AG20443 (cell line): Measurements from ENCODE around the gene SMC5.
"Not testable (repeated sequence)": the region's sequence is repeated elsewhere in the genome, so short reads cannot be mapped to it uniquely, and the experiment has no call there.

Experiments used
- DNase-seq: peaks from one replicate; pipeline ENCODE4 v3.0.0; 2012; ENCODE audit warnings: low spot score, mixed read lengths

SMC5 gene

DNA sequence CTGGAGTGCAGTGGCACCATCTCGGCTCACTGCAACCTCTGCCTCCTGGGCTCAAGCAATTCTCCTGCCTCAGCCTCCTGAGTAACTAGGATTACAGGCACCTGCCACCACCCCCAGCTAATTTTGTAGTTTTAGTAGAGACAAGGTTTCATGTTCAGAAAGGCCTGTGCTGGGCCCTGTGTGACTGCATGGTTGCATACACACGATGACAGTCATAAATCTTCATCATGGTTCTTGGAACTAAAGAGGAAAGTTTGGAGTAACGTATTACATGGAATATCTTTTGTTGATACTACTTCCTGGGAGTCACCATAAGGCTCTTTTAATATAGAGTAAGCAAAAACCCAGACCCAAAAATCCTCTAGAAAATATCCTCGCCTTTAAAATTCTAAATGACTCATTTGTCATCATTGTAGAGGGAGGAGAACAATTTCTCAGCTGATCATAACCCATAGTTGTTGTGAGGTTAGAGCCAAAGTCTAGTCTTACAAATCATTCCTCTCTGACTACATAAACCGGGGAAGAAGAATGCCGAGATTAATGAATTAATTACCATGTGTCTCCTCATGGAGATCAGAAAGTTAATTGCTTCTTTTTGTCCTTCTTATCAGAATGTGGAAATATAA is 108.6 kb downstream of the SMC5 start:
- DNase-seq = peak; percentile 49

DNA sequence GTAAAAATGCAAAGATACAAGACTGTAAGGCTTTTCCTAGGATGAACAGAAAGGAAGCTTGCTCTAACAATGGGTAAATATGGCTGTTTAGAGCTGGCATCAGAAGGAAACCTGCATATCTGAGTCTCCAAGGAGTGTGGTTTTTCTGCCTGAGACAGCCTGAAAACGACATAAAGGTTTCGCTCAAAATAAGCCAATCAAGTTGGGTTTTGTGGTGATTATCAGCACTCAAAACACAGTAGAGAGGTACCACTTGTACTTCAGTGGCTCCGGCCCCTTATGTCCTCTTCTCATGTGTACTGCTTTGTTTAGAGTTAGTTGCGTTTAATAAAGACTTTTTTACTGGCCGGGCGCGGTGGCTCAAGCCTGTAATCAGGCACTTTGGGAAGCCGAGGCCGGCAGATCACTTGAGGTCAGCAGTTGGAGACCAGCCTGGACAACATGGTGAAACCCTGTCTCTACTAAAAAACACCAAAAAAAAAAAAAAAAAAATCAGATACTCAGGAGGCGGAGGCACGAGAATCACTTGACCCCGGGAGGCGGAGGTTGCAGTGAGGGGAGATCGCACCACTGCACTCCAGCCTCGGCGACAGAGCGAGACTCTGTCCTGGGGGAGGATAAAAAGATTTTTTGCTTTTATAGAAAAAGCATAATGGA is 116.3 kb downstream of the SMC5 start:
- DNase-seq = no peak

DNA sequence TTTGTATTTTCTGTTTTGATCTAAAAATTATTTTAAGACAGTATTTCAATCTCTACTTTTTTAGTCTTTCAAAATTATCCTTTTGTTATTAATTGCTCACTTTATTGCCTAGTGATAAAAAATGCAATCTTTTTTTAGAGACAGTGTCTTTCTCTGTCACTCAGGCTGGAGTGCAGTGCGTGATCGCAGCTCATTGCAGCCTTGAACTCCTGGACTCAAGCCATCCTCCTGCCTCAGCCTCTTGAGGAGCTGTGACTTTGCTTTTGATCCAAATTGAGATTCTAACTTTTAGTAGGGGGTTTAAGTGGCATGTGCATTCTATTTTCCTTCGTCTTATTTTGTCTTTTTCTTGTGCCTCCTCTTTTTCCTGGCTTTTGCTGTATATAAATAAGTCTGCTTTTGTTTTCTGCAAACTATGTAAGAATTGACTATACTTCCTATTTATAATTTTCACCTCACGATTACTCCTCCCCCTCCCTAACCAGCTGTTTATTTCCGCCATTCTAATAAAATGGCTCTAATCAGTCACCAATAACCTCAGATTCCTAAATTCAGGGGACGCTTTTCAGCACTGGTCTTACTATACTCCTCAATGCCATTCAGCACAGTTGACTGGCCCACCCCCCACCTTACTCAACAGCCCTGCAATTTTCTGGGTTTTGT is 123.4 kb downstream of the SMC5 start:
- DNase-seq = no peak

DNA sequence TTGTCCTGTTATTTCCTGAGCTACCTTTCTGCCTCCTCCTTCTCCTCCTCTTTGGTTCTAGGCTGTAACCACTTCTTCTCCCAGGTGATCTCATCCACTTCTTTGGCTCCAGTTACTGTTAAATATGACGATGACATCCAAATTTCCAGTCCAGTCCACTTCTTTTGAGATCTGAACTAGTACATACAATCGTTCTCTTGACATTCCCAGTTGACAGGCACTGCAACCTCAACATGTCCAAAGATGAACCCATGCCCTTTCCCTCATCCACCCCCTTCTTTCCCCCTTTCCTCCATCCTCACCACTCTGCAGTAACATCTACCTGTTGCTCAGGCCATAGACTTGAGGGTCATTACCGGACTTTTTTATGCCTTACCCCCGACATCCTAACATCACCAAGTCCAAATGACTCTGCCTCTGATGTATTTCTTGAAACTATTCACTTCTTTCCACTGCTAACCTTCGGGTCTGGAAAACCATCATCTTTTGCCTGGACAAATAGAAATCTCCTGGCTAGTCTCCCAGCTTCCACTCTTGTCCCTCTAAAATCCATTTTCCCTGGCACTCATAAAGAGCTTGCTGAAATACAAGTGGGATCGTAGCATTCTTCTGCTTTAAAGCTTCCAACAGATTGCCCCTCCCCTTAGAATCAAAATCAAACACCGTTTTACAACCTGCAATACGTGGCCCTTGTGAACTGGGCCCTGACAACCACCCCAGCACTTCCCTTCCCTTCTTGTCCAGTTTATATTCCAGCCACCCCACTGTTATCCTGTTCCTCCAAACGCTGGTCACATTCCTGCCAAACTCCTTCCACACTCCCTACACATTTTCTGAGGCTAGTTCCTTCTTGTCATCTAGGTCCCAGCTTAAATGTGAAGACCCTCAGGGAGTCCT is 124.2 kb downstream of the SMC5 start:
- DNase-seq = no peak

DNA sequence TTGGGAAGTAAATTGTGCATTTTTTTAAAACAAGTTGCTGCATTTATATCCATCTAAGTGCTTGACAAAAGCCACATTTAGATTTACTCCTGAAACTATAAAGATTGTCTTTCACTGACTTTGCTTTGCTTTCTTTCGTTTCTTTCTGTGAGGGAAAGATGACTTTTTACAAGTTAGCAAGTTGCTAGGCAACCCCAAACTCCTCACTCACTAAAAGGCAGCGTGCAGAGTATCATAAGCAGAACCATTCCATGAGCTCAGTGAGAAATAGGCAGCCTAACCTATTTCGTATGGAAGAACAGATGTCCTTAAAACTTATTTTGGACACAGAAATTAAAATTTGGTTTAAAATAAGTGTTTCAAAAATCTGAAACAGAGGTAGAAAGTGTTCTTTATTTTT is 126.6 kb downstream of the SMC5 start:
- DNase-seq = no peak

DNA sequence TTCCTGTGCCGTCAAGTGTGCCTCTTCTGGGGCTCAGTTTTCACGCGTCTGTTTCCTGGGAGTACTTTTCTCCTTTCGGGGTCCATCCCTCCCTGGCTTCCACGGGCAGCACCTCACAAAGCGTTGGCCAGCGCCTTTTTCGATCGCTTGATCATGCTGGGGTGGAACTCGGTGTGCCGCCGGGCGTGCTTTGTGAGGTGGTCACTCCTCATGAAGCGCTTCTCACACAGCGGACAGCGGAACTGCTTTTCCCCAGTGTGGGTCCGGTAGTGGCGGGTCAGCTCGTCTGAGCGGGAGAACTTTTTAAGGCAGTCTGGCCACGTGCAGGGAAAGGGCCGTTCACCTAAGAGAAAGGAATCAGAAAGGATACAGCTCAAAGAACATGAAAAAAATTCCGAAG is 128.9 kb downstream of the SMC5 start:
- DNase-seq = no peak

DNA sequence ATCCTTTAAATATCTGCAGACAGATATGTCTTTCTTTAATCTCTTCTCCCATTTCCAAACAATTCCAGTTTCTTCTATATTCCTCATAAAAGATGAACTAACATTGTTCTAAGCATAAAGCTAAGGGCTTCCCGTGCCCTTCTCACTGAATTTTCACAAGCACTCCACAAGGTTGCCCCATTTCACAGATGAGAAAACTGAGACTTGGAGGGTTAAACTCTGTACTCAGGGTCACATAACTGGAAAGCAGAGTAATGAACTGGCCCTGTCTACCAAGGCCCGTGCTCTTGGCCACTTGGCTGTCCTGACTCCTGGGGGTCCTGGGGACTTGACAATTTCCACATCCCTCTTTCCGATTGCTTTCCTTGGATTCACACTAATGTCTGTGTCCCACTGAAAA is 130.4 kb downstream of the SMC5 start:
- DNase-seq = no peak

DNA sequence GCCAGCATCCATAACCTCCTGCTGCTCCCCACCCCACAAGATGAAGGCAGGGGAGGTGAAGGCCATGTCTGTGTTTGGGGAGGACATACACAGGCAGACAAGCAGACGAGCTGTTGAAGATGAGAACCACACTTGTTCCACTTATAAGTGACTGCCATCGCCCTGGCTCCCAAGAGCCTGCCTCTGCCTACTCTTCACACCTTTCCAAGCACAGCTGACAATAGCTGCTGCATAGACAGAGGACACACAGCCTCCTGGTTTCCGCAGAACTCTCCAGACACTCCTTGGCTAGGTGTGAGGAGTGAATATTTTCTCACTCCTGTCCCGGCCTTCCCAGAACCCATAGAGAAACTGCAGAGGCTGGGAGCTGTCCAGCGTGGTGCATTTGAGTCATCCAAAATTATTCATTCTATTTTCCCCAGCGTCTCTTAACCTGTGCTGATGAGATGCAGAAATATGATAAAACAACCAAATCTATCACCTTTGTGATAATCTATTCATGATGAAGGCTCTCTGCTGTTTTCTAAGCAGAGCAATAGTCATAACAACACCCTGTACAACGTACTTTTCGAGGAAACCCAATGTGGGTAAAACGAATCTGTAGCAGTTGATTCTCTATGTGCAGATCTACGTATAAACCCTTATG is 131.0 kb downstream of the SMC5 start:
- peak; percentile 56 for DNase-seq

DNA sequence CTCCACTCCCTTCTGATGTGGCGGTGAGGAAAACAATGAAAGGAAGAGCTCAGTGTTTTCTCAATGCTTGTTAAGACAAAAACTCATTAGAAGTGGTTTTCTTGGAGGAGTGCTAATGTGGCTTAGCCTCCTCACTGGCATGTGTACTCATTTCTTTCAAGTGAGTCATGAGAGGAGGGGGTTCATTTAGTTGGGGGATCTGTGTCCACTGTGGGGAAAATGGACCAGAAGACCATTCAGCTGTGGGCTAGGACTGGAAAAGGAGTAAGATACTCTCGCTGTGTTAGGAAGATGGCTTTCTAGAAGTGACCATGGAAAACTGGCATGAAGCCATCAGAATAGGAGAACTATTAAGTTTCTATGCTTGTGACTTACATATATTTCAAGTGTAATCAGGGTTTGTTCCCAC is 132.2 kb downstream of the SMC5 start:
- DNase-seq = no peak

DNA sequence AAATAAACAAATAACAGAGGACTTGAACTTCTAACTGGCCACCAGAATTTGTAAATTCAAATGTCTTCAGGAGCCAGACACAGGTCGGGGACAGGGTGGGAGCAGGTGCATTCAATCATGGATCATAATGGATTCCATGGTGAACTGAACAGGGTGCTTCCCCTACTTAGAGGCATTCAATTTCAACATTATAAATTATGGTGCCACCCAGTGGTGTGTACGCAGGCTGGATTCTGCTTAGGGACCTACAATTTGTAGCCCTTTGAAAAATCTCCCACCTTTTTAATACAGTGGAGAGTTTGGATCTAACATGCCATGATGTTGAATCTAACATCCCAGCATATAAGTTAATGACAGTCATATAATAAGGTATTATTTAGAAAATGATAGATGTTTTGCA is 133.4 kb downstream of the SMC5 start:
- DNase-seq = no peak

DNA sequence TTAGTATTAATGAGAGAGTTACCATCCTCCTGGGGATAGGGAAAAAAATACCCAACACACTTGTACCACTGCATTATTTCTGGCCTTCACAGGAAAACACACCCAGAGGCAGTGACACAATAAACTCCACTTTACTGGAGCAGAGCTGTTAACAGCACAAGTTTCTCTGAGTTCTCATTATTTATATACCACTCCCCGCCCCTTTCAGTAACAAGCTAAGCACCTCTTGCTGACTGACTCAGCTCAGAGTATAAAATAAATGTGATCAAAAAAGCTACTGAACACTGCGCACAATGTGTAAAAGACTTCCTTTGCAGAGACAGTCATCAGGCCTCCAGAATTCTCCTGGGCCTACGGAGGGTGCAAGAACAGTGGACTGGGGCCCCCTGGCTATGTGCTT is 134.1 kb downstream of the SMC5 start:
- DNase-seq = no peak

DNA sequence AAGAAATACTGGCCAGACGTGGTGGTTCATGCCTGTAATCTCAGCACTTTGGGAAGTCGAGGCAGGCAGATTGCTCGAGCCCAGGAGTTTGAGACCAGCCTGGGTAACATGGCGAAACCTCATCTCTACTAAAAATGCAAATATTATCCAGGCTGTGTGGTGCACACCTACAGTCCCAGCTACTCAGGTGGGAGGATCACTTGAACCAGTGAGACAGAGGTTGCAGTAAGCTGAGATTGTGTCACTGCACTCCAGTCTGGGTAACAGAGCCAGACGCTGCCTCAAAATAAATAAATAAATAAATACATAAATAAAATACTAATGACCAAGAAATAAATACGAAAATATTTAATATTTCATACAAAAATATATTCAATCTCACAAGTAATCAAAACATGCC is 136.9 kb downstream of the SMC5 start:
- no peak for DNase-seq

DNA sequence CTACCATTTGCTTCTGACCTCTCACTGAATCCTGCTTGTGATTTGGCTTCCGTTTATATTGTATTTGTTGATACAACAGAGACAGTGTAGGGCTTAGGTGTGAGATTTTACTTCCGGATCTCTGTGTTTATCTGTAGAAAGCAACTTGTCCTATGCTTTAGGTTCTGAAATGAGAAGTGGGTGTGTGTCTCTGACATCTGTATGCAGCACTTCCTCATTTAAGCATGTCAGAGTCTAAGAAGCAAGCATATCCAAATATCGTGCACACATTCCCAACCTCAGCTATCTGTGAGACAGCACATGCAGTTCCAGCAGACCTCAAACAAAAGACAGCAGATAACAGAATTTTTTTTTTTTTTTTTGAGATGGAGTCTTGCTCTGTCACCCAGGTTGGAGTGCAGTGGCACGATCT is 139.4 kb downstream of the SMC5 start:
- DNase-seq = no peak

DNA sequence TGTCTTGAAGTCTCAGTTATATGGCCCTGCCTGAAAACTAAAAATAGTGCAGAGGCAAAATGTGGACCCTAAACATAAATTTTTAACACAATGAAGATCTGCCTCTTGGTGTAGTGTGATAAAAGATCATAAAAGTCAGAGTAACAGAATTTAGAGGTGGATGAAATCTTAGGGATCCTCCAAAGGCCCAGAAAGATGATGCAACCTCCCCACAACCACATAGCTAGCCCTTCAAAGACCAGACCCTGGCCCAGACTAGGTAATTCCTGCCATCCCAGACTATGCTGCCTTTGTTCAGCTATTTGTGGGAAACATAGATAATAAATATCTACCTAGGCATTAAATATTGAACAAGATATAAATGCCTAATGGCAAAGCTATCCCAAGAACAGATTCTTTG is 140.4 kb downstream of the SMC5 start:
- no peak for DNase-seq

DNA sequence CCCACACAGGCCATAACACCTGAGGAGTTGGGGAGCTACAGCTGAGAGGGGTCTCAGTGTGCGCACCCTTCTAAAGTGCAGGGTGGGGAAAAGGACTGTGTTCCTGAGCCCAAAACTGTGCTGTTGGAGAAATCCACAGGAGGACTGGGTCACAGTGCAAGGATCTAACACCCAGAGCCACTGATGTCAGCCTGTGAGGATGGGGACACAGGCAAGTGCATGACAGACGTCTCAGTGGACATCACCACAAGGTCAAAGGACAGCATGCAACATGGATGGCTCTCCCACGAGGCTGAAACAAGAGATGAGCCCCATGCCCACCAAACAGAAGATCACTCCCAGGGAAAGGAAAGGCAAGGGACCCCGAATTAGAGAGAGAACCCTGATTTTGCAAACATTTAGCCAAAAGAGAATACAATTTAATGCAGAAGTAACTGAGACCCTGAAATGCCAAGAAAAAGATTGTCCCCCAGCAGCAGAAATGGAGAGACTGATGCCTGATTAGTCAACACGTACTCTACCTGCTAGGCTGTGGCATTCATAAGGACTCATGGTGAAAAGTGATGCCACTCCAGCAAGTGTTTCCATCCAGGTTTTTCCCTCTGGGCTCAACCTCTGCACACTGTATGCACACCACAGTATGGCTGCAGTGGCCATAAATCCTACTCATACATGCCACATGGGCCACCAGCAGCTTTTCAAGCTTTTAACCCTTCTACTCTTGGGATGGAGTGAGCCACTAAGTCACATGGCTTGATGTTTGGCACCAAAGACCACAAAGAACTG is 141.5 kb downstream of the SMC5 start:
- DNase-seq = no peak

DNA sequence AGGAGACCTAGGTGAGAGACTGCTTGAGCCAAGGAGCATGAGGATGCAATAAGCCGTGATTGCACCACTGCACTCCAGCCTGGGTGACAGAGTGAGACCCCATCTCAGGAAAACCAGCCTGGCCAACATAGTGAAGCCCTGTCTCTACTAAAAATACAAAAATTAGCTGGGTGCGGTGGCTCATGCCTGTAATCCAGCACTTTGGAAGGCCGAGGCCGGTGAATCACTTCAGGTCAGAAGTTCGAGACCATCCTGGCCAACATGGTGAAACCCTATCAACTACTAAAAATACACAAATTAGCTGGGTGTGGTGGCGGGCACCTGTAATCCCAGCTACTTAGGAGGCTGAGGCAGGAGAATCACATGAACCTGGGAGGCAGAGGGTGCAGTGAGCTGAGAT is 142.5 kb downstream of the SMC5 start:
- DNase-seq = not testable (repeated sequence)

DNA sequence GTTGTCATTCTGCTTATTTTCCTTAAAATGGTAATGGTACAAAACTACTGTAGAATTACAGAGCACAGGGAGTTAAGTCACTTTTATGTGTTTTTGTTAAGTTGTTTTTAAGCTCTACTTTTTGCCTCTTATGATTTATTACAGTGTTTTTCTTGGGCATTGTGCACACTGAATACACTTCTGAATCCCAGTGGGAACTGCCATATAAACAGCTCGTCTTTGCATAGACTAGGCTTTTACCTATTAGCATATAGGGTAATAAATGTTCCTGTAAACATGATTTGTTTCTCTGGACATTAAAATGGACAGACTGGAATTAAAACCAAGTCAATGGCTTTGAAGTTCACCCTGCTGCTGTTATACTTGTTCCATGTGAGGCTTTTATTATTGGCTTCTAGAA is 143.4 kb downstream of the SMC5 start:
- no peak for DNase-seq

DNA sequence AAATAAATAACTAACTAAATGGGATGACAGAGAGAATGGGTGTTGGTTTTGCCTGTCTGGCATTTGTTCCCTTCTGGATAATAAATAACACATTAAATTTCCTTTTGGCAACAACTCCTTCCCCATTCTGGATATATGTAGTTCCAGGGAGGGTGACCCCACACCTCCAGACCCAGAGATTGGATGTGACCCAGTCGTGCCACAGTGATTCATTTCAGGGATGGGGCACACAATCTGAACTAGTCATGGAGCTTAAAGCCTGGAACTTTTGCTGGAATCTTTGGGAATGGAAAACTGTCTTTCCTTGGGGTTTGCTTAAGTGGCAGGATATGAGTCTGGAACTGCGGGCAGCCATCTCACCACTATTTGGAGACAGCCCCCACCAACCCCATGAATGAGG is 144.4 kb downstream of the SMC5 start:
- no peak for DNase-seq

DNA sequence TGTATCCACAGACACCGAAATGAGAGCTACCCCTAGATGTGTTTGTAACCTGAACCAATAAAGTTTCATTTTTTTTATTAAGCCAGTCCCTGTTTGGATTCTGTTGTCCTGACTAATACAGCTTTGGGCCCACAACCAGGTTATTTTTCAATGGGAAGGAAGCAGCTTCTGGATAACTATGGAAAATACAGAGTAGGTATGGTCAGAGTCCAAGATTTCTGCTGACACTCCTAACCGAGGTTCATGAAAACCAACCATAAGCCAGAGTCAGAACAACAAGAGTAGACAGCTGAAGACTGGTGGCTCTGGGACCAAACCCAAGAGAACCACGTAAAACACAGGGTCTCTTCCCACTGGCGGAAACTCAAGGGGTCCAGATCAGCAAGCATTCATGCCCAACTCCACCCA is 144.8 kb downstream of the SMC5 start:
- no peak for DNase-seq

DNA sequence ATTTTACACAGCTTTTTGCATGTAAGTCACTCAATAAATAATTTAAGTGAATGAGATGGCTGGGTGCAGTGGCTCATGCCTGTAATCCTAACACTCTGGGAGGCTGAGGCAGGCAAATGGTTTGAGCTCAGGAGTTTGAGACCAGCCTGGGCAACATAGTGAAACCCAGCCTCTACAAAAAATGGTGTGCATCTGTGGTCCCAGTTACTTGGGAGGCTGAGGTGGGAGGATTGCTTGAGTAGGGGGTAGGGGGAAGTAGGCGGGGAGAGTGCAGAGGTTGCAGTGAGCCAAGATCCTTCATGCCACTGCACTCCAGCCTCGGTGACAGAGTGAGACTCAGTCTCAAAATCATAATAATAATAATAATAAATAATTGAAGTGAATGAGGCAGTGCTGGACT is 145.5 kb downstream of the SMC5 start:
- DNase-seq = no peak
